Neural progenitor cell (in vitro differentiated cells): Measurements from ENCODE around the gene BPHL.
"Not testable (repeated sequence)": the region's sequence is repeated elsewhere in the genome, so short reads cannot be mapped to it uniquely, and the experiment has no call there.

Source experiments
- CTCF ChIP-seq: fragments of 200-600 bp; sonication (generic); IDR thresholded peaks from 2 replicates; pipeline ENCODE4 v1.5.1; 2017; ENCODE audit warnings: antibody characterized with exemption, mild to moderate bottlenecking
- EZH2 ChIP-seq: fragments of 200-600 bp; sonication (generic); IDR thresholded peaks from 2 replicates; pipeline ENCODE4 v1.6.1; 2017; ENCODE audit warnings: antibody characterized with exemption, mild to moderate bottlenecking, moderate library complexity
- EZH2phosphoT487 ChIP-seq: fragments of 200-600 bp; sonication (generic); IDR thresholded peaks from 2 replicates; pipeline ENCODE4 v1.6.1; 2017; ENCODE audit warnings: antibody characterized with exemption

- not testable (repeated sequence) for TF ChIP-seq EZH2, CTCF, EZH2phosphoT487
Observed at GRCh38 chr6:3155416-3155815, 36.9 kb downstream of the BPHL start.
